RPMI8226 (cell line): ENCODE measurements around the gene PTPN9.
A peak's percentile ranks its signal among the peaks of the same experiment; 100 is the strongest.
"Not testable (repeated sequence)": the region's sequence is repeated elsewhere in the genome, so short reads cannot be mapped to it uniquely, and the experiment has no call there.

Source experiments
- DNase-seq: peaks from one replicate; pipeline ENCODE4 v3.0.0-alpha.2; 2015

The PTPN9 gene

DNA sequence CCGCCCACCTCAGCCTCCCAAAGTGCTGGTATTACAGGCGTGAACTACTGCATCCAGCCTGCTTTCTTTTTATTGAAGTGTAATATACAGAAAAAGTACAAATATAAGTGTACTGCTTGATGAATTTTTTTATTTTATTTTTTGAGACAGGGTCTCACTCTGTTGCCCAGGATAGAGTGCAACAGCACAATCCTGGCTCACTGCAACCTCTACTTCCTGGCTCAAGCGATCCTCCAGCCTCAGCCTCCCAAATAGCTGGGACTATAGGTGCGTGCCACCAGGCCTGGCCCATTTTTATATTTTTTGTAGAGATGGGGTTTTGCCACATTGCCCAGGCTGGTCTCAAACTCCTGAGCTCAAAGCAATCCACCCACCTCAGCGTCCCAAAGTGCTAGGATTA is 3.8 kb upstream of the PTPN9 start:
- DNase-seq = not testable (repeated sequence)

DNA sequence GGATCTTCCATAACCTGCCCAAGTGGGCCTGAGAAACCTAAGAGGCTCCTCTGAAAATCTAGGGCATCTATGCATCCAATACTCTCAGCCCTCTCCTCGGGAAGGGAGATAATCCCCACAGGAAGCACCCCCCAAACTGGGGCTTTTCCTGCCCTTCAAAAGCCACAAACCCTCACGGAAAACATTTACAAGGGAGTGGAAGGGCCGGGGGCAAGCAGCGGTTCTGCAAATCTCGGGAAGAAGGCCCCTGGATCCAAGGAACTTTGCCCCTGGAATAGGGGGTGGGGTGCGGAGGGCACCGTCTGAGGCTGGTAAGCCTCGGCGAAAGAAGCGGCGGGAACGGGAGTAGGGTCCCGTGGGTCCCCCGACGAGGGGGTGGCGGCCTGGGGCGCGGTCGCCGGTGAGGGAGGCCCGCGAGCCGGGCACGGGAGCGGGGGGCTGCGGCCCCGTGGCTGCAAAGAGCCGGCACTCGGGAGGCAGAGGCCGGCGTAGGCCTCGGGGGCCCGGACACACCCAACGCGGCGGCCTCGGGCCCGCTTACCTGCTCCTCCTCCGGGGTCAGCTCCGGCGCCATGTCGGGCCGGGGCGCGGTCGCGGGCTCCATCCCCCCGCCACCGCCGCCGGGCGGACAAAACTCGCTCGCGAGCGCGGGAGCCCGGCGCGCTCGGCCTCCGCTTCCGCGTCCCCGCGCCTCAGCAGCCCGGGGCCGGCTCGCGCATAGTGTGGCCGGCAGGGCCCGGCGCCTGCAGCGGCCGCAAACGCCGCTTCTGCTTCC is 755 bp downstream of the PTPN9 start:
- peak; percentile 71 for DNase-seq

DNA sequence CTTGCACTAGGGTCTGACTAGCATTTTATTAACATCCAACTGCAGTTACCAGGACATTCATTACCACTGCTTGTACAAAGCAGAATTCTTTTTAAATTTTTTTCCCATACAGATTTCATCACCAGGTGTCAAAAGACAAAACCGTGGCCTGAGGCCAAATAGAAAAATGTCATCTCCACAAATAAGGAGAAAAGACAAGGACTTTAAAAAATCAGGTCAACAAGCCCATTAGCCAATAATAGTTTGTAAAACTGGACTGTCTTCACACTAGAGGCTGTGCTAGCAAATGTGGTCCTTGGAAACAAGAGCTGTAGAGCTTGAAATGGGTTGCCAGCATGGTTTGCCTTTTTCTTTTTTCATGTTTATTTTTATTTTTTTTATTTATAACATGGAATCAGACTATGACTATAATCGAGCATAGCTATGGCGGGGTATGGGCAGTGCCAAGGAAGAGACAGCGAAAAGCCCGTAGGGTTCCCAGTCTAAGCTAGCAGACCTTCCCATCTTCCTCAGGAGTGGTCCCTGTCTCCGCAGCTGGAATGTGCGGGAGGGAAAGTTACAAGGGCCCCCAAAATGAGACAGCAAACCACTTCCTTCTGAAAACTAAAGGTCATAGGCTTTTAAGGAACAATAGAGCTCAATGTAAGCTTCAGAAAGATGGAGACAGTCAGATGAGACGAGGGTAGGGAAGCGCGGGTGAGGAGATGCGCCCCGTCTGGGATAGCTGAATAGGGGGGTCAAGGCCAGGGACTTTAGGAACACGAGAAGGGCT is 1.5 kb downstream of the PTPN9 start:
- peak; percentile 40 for DNase-seq

DNA sequence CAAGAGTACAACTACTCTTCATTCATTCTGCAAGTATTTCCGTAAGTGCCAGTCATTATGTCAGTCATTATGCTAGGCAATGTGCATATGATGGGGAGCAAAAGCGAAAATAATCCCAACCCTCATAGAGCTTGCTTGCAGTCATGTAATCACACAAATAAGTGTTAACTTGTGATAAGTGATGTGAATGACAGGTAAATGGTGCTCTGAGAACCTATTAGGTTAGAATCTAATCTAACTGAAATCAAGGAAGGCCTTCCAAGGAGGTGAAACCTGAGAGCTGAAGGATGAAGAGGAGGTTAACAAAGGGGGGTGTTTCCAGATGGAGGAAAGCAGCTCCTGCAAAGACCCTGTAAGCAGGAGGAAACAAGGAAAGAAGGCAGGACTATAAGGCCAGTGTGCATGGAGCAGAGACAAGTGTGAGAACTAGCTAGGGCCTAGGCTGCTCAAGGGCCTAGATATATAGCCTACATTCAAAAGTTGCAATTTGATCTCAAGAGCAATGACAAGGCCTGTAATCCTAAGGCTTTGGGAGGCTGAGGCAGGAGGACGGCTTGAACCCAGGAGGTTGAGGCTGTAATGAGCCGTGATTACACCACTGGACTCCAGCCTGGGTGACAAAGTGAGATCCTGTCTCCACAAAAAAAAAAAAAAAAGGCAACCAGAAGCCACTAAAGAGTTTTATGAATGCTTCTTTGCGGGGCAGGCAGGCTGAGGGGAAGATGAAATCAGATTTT is 5.3 kb downstream of the PTPN9 start:
- no peak for DNase-seq

DNA sequence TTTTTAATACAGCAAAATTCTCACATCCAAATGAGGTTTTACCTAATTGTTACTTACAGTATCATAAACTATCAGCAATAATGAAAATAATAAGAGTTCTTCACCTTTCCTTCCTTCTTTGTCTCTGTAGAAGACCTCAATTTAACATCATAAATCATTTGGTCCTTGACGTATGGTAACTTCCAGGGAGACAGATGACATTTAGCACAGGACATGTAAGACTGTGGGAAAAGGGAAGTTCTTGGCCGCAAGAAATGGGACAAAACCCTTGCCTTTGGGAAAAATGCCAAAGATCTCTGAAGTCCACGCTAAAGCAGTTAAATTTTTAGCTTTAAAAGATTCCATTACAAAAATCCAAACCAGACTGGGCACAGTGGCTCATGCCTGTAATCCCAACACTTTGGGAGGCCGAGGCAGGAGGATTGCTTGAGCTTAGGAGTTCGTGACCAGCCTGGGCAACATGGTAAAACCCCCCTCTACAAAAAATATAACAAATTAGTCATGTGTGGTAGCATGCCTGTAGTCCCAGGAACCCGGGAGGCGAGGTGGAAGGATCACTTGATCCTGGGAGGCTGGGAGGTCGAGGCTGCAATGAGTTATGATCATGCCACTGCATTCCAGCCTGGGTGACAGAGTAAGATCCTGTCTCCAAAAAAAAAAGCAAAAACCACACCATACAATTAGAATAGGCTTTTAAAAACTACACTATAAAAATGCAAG is 8.8 kb downstream of the PTPN9 start:
- no peak for DNase-seq

DNA sequence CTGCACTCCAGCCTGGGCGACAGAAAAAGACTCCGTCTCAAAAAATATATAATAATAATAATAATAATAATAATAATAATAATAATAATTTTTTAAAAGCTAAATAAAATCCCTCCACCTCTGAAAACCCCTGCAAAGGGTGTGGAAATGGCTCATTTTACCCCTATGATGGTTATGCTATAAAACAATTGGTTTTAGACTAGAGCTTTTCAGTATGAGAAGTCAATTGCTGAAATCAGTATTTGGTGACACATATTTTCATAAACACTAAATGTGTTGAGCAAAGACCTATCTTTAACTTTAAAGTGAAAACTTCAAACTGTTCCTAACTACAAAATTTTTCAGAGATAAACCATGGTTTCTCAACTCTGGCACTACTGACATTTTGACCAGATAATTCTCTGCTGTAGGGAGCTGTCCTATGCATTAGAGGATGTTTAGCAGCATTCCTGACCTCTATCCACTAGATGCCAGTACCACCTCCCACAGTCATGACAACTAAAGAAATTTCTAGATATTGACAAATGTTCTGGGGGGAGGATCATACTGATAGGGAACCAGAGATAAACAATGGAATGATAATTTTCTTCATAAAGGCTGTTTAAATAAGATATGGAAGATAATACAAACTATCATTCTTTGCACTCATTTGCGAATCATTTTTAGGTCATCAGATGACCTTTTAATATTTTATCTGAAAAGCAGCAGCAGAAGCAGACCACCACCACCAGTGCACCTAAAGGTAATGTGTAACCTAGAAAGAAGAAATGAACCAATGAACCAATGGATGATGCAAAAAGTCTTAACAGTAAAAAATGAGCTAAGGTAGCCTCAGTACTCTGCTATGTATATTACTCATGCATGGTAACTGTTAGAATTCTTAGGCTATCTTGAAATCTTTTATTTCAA is 13.8 kb downstream of the PTPN9 start:
- no peak for DNase-seq

DNA sequence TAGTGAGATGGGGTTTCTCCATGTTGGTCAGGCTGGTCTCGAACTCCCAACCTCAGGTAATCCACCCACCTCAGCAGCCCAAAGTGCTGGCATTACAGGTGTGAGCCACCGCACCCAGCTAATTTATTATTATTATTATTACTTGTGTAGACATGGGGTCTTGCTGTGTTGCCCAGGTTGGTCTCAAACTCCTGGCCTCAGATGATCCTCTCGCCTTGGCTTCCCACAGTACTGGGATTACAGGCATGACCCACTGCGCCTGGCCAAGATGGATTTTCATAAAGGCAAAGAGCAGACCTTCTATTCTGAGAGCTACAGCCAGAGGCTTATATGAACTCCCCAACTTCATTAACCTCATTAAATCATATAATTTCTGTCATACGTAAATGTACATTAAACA is 17.2 kb downstream of the PTPN9 start:
- no peak for DNase-seq

DNA sequence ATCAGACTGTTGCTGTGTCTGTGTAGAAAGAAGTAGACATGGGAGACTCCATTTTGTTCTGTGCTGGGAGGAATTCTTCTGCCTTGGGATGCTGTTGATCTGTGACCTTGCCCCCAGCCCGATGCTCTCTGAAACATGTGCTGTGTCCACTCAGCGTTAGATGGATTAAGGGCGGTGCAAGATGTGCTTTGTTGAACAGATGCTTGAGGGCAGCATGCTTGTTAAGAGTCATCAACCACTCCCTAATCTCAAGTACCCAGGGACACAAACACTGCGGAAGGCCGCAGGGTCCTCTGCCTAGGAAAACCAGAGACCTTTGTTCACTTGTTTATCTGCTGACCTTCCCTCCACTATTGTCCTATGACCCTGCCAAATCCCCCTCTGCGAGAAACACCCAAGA is 19.8 kb downstream of the PTPN9 start:
- DNase-seq = not testable (repeated sequence)

DNA sequence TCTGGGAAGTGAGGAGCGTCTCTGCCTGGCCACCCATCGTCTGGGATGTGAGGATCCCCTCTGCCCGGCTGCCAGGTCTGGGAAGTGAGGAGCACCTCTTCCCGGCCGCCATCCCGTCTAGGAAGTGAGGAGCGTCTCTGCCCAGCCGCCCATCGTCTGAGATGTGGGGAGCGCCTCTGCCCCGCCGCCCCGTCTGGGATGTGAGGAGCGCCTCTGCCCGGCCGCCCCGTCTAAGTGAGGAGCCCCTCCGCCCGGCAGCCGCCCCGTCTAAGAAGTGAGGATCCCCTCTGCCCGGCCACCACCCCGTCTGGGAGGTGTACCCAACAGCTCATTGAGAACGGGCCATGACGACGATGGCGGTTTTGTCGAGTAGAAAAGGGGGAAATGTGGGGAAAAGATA is 20.2 kb downstream of the PTPN9 start:
- not testable (repeated sequence) for DNase-seq

DNA sequence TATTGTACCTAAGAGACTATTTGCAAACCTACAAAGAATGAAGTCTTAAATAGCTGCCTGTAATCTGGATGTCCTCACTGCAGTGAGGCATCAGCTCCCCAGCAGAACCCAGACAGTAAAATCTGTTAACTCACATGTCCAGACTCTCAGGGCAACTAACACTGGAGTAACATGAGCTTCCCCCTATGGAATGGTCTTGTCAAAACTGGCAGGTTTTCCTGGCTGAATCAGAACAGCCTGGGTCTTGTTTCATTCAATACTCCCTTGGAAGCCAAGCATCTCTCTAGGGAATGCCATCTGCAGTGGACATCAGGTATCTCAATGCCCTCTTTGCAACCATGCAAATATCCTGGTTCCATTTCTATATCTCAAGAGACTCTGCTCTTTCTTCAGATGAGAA is 24.4 kb downstream of the PTPN9 start:
- no peak for DNase-seq

DNA sequence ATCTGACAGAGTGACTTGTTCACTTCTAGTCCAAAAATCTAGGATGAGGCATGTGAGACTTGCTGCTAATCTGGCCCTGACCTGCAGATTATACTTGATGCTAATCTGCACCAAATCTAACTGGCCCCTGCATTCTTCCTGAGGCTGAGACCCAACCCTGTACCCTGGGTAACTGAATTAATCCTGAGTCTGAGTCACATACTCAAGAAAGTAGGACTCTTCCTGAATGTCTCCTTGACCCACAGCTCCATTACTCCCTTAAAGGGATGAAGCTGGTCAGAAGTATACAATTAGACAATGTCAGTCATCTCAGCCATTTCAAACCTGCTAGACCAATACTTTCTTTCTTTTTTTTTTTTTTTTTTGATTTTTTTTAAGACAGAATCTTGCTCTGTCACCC is 25.5 kb downstream of the PTPN9 start:
- no peak for DNase-seq

DNA sequence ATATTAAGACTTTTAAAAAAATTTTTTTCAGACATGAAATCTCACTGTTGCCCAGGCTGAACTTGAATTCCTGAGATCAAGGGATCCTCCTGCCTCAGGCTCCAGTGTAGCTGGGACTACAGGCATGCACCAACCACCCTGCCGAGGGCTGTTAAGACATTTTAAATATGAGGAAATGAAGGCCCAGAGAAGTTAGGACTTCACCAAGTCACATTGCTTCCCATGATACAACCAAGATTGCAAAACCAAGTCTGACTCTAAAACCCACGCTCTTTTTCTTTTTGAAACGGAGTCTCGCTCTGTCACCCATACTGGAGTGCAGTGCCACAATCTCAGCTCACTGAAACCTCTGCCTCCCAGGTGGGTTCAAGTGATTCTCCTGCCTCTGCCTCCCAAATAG is 28.0 kb downstream of the PTPN9 start:
- DNase-seq = no peak

DNA sequence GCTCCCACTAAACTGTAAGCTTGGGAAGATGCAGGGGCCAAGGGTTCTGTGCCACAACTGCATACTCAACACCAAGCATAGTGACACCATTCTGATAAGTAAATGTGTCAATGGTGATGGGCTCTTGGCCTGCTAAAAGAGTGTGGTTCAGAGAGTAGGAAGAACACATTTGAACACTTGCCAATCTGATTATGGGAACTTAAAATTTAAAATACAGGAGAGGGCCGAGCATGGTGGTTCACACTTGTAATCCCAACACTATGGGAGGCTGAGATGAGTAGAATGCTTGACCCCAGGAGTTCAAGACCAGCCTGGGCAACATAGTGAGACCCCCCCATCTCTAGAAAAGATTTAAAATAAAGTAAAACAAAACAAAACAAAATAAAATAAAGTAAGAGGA is 34.1 kb downstream of the PTPN9 start:
- DNase-seq = no peak

DNA sequence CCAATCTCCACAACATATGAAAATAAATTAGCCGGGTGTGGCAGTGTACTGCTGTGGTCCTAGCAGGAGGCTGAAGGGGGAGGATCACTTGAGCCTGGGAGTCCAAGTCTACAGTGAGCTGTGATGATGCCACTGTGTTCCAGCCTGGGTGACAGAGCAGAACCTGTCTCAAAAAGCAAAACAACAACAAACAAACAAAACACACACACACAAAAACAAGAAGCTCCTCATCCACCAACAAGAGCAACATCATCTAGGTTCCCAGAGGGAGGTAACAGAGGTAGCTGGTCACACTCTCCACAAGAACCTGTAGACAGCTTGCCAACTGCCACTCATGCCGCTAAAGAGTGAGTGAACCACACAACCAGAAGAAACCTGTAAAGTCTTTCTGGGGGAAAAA is 34.8 kb downstream of the PTPN9 start:
- DNase-seq = no peak

DNA sequence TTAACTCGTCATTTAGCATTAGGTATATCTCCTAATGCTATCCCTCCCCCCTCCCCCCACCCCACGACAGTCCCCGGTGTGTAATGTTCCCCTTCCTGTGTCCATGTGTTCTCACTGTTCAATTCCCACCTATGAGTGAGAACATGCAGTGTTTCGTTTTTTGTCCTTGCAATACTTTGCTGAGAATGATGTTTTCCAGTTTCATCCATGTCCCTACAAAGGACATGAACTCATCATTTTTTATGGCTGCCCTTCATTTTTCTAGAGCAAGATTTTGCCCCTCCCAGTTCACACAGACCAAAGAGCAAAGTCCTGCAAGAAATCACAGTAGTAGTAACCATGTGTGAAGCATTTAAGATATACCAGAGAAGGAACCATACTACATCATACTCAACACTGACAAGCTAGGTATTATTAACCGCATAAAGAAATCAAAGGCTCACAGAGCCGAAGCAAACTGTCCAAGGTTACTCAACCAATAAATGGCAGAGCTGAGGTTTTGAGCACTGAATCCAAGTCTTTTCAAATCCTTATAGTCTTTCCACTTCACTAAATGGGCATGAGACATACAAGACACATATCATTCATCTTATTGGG is 36.1 kb downstream of the PTPN9 start:
- not testable (repeated sequence) for DNase-seq

DNA sequence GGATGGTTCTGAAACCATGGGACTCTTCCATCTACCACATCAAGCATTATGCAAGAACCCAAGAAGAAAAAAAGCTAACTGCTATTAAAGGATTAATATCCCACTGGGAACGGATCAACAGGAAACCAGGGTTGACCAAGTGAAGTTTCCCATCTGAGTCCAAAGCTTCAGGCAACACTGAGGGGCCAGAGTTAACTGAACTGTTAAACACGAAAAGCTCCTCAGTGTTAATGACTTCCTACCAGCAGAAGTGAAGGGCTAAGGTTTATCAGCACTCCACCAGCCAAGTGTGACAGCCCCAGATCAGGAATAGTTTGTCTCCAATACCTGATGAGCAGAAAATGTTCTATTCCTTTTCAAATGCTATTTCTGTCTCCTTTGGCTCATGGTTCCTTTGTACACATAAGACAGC is 36.7 kb downstream of the PTPN9 start:
- DNase-seq = no peak

DNA sequence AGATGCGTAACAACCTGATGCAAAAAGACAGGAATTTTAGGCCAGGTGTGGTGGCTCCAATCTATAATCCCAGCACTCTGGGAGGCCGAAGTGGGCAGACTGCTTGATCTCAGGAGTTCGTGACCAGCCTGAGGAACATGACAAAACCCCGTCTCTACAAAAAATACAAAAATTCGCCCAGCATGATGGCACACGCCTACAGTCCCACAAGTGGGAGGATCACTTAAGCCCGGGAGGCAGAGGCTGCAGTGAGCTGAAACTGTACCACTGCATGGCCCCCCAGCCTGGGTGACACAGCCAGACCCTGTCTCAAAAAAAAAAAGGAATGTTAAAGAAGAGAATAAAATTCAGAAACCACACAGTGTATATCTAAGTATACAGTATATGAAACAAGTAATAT is 40.7 kb downstream of the PTPN9 start:
- no peak for DNase-seq

DNA sequence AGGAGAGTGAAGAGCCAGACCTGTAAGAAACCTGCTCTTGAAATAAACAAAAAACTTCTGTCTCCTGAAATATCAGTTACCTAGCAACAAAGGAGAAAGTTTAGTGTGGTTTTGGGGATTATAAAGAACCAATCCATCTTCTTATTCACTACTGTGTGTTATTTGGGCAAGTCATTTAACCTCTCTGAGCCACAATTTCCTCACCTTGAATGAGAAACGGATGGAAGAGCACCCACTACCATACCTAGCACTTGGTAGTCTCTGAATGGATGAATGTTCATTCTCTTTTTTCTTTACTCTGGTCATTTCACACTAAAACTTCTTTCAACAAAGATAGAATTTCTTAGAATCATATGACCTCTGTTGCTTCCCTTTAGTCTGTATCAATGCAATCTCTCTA is 45.2 kb downstream of the PTPN9 start:
- no peak for DNase-seq

DNA sequence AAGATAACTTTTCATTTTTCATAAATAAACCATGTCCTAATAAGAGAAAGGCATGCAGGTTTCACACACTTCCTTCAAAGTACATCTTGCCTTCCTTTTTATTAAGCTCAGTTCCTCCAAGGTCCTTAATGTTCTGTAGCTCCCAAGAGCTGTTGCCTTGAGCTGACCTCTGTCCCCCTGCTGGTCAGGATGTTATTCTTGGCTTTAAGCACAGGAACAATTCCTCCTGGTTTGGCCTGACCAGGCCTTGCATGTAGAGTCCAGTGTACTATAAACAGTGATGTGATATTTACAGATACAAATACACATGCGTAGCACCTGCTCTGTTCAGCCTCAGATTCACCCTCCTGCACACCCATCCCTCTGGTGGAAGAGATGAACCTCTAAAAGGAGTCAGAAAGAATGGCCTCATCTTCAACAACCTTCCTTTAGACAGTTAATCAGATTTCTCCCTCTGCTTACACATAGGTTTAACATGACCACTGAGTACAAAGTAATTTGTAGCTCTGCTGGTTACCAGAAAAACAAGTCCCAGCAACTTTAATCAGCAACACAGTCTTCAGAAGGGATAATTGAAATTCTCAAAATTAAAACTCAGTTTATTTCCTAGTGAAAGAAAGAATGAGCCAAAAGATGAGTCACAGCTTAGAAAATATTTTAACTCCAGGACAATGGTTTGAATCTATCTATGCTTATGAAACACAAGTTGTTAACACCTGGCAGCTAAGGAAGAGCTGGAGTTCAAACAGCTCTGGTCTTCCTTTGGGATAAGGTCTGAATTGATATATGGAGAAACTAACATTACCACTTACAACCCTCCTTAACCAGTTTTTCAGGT is 46.5 kb downstream of the PTPN9 start:
- peak; percentile 58 for DNase-seq

DNA sequence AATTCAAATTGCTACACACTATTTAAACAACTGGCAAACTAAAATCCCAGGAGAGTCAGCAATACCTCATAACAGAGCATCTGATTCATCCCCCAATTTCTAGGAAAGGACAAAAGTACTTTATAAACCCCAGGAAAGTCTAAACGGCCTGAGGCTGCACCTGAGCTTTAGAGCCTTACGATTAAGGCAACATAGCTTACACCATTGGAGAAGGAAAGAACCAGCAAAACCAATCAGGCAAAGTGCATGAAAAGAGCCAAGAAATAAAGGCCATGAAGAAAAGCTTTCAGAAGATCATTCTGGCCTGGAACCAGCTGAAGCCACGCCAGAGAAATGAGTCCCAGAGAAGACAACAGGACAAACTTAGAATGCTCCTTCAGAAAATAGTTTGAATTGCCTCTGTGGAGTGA is 48.1 kb downstream of the PTPN9 start:
- DNase-seq = no peak

DNA sequence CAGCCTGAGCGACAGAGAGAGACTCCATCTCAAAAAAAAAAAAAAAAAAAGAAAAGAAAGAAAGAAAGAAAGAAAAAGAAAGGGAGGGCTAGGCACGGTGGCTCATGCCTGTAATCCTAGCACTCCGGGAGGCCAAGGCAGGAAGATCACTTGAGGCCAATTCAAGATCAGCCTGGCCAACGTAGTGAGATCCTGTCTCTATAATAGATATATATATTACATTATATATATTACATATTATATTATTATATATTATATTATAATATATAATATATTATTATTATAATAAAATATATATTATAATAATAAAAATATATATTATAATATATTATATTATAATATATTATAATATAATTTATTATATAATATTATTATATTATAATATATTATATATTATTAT is 48.9 kb downstream of the PTPN9 start:
- no peak for DNase-seq
